ENCODE measurements around the gene ASIC4. TPM values are rescaled to one million over a fixed set of nuclear protein-coding genes. Genes with fewer than 3 reads are reported as not detected.

The ASIC4 gene
- total RNA-seq, 1 experiment from 2014 or later, result 0.79 TPM

DNA sequence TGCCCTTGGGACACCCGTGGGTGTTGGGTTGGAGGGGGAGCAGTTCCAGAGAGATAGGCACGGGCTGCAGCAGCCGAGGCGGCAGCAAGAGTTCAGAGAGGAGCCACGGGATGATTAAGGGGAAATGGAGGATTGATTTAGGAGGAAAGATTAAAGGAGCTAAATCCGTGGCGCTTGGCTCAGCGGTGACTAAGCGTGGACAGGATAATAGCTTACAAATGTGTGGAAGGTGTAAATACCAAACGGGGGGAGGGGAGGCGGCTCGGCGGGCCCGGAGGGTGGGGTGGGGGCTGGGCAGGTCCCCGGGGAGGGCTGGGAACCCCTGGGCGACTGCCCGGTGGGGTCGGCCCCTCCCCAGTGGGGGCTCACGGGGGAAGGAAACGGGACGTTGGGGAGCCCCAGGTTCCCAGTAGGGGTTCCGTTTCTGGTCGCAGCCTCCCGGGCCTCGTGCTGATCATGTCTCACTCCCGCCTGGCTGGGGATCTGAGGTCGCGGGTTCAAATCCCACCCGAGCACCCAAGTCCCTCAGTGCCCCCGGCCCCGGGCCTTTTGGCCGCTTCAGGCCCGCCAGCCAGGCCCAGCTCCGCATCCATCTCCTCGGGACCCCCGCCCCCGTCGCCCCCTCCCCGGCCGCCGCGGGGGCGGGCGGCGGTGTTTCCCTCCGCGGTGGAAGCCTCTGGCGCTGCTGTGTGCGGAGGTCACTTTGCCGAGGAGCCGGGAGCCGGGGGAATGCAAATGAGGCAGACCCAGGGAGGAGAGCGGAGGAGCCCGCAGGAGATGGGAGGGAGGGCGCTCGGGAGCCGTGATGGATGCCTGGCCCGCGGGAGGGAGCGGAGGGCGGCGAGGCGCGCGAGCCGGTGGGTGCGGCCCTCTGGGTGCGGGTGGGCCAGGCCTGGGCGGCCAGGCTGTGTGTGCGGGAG, 8.1 kb downstream of the ASIC4 start:
- no peaks in the 10 kb centered on the region for H3K9me3 Mint-ChIP-seq
- CTCF ChIA-PET, result interaction anchor here (0.5 to 41.3 kb wide), 37 partner anchors 8 to 652 kb away, joined by 3 to 2316 read pairs (median 6); partner anchors contain the start of genes ASIC4, DNPEP, GMPPA and SPEG

DNA sequence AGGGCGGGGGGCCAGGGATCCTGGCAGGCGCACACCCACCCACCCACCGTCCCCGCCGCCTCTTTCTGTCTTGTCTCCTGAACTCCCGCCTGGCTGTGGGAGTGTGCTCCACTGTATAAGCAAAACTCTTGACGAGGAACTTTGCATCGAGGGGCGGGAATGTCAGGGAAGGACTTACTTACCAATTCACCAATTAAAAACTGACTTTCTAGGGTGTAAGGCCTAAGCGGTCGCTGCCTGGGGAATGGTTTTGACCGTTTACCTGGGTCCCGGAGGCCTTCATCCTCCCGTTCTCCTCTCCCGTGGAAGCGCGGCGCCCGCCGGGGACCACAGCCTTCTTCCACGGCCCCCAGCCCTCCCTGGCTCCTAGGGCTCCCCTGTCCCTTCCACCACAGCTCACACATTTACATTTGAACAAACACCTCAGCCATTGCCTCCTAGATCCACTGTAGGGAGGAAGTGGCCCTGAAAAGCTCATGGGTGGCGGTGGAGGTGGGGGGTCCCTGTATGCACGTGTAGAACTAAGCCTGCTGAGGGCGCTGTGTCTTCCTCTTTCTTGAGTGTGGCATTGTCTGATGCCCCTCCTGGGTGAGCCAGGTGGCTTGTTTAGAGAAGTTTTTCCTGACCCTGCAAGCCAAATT, 8.9 kb downstream of the ASIC4 start:
- Mint-ChIP-seq H3K4me1 (peaks cover 64% of the 10 kb centered on the region), H3K4me3 (peak overlapping the region; percentile 71), H3K36me3 (no peaks in the 10 kb centered on the region), H3K9me3 (no peaks in the 10 kb centered on the region), H3K27me3 (ENCODE audit: low read depth) (peaks cover 31% of the 10 kb centered on the region), H3K27ac (no peak overlapping the region)
- CTCF ChIA-PET, result interaction anchor here (0.6 to 41.3 kb wide), 29 partner anchors 8 to 652 kb away, joined by 3 to 2316 read pairs (median 5); partner anchors contain the start of genes ASIC4, DNPEP, GMPPA and SPEG
- DNase-seq (ENCODE audit: low spot score) (peak; percentile 56), ATAC-seq (peak; percentile 12)
- POLR2A ChIA-PET, result interaction anchor here (1.2 kb wide), 1 partner anchor 30 kb away, joined by 3 read pairs; no protein-coding TSS in a partner anchor
- TF ChIP-seq ZNF423 (CRISPR knock-in tag; IDR thresholded peaks at IDR 0.05) (peak; percentile 93), RELA (CRISPR knock-in tag; IDR thresholded peaks at IDR 0.05; ENCODE audit: borderline replicate concordance) (no peak), GABPB1 (CRISPR knock-in tag; IDR thresholded peaks at IDR 0.05) (no peak)
- TF ChIP-seq, protein P1, sequence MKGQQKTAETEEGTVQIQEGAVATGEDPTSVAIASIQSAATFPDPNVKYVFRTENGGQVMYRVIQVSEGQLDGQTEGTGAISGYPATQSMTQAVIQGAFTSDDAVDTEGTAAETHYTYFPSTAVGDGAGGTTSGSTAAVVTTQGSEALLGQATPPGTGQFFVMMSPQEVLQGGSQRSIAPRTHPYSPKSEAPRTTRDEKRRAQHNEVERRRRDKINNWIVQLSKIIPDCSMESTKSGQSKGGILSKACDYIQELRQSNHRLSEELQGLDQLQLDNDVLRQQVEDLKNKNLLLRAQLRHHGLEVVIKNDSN (CRISPR knock-in tag; IDR thresholded peaks at IDR 0.05), result no peak
- TF ChIP-seq, protein P2, sequence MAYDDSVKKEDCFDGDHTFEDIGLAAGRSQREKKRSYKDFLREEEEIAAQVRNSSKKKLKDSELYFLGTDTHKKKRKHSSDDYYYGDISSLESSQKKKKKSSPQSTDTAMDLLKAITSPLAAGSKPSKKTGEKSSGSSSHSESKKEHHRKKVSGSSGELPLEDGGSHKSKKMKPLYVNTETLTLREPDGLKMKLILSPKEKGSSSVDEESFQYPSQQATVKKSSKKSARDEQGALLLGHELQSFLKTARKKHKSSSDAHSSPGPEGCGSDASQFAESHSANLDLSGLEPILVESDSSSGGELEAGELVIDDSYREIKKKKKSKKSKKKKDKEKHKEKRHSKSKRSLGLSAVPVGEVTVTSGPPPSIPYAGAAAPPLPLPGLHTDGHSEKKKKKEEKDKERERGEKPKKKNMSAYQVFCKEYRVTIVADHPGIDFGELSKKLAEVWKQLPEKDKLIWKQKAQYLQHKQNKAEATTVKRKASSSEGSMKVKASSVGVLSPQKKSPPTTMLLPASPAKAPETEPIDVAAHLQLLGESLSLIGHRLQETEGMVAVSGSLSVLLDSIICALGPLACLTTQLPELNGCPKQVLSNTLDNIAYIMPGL (CRISPR knock-in tag; IDR thresholded peaks at IDR 0.05), result 0 out of 2 replicates have a peak, but pooled peaks have one; percentile 21
- TF ChIP-seq, protein P3, sequence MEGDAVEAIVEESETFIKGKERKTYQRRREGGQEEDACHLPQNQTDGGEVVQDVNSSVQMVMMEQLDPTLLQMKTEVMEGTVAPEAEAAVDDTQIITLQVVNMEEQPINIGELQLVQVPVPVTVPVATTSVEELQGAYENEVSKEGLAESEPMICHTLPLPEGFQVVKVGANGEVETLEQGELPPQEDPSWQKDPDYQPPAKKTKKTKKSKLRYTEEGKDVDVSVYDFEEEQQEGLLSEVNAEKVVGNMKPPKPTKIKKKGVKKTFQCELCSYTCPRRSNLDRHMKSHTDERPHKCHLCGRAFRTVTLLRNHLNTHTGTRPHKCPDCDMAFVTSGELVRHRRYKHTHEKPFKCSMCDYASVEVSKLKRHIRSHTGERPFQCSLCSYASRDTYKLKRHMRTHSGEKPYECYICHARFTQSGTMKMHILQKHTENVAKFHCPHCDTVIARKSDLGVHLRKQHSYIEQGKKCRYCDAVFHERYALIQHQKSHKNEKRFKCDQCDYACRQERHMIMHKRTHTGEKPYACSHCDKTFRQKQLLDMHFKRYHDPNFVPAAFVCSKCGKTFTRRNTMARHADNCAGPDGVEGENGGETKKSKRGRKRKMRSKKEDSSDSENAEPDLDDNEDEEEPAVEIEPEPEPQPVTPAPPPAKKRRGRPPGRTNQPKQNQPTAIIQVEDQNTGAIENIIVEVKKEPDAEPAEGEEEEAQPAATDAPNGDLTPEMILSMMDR (IDR thresholded peaks at IDR 0.05), result 0 out of 2 replicates have a peak, but pooled peaks have one; percentile 43
- TF ChIP-seq, protein P4, sequence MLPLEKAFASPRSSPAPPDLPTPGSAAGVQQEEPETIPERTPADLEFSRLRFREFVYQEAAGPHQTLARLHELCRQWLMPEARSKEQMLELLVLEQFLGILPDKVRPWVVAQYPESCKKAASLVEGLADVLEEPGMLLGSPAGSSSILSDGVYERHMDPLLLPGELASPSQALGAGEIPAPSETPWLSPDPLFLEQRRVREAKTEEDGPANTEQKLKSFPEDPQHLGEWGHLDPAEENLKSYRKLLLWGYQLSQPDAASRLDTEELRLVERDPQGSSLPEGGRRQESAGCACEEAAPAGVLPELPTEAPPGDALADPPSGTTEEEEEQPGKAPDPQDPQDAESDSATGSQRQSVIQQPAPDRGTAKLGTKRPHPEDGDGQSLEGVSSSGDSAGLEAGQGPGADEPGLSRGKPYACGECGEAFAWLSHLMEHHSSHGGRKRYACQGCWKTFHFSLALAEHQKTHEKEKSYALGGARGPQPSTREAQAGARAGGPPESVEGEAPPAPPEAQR (CRISPR knock-in tag; IDR thresholded peaks at IDR 0.05), result 0 out of 2 replicates have a peak, but pooled peaks have one; percentile 11

More for the DNA sequence above, 8.1 kb downstream of the ASIC4 start:
- no peaks in the 10 kb centered on the region for H3K36me3 Mint-ChIP-seq
- TF ChIP-seq, protein P5, sequence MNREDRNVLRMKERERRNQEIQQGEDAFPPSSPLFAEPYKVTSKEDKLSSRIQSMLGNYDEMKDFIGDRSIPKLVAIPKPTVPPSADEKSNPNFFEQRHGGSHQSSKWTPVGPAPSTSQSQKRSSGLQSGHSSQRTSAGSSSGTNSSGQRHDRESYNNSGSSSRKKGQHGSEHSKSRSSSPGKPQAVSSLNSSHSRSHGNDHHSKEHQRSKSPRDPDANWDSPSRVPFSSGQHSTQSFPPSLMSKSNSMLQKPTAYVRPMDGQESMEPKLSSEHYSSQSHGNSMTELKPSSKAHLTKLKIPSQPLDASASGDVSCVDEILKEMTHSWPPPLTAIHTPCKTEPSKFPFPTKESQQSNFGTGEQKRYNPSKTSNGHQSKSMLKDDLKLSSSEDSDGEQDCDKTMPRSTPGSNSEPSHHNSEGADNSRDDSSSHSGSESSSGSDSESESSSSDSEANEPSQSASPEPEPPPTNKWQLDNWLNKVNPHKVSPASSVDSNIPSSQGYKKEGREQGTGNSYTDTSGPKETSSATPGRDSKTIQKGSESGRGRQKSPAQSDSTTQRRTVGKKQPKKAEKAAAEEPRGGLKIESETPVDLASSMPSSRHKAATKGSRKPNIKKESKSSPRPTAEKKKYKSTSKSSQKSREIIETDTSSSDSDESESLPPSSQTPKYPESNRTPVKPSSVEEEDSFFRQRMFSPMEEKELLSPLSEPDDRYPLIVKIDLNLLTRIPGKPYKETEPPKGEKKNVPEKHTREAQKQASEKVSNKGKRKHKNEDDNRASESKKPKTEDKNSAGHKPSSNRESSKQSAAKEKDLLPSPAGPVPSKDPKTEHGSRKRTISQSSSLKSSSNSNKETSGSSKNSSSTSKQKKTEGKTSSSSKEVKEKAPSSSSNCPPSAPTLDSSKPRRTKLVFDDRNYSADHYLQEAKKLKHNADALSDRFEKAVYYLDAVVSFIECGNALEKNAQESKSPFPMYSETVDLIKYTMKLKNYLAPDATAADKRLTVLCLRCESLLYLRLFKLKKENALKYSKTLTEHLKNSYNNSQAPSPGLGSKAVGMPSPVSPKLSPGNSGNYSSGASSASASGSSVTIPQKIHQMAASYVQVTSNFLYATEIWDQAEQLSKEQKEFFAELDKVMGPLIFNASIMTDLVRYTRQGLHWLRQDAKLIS (CRISPR knock-in tag; IDR thresholded peaks at IDR 0.05; ENCODE audit: borderline replicate concordance), result no peak
- TF ChIP-seq, protein P6, sequence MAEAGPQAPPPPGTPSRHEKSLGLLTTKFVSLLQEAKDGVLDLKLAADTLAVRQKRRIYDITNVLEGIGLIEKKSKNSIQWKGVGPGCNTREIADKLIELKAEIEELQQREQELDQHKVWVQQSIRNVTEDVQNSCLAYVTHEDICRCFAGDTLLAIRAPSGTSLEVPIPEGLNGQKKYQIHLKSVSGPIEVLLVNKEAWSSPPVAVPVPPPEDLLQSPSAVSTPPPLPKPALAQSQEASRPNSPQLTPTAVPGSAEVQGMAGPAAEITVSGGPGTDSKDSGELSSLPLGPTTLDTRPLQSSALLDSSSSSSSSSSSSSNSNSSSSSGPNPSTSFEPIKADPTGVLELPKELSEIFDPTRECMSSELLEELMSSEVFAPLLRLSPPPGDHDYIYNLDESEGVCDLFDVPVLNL (CRISPR knock-in tag; IDR thresholded peaks at IDR 0.05; ENCODE audit: borderline replicate concordance, low read depth), result 0 out of 2 replicates have a peak, but pooled peaks have one; percentile 14
- TF ChIP-seq ESRRA (CRISPR knock-in tag; IDR thresholded peaks at IDR 0.05; ENCODE audit: borderline replicate concordance), result 0 out of 2 replicates have a peak, but pooled peaks have one; percentile 21
- TF ChIP-seq, protein P2 (CRISPR knock-in tag; IDR thresholded peaks at IDR 0.05), result 0 out of 2 replicates have a peak, but pooled peaks have one; percentile 54
- TF ChIP-seq, protein P4 (CRISPR knock-in tag; IDR thresholded peaks at IDR 0.05), result no peak
- TF ChIP-seq ZNF423 (CRISPR knock-in tag; IDR thresholded peaks at IDR 0.05), result 0 out of 2 replicates have a peak, but pooled peaks have one; percentile 2
- H3K4me3 Mint-ChIP-seq, result peak overlapping the region; percentile 64
- peaks cover 31% of the 10 kb centered on the region for H3K27me3 Mint-ChIP-seq (ENCODE audit: low read depth)
- H3K4me1 Mint-ChIP-seq, result peaks cover 66% of the 10 kb centered on the region
- DNase-seq (ENCODE audit: low spot score) (peak; percentile 78), ATAC-seq (peak; percentile 57)
- POLR2A ChIA-PET, result interaction anchor here (0.8 to 1.2 kb wide), 3 partner anchors 13 to 30 kb away, joined by 3 read pairs; no protein-coding TSS in a partner anchor
- peak overlapping the region; percentile 58 for H3K27ac Mint-ChIP-seq

Measured in WTC11 (cell line).